GM18511 (cell line): ENCODE measurements around the gene INPP5D.
A peak's percentile ranks its signal among the peaks of the same experiment; 100 is the strongest.

Experiments
- ATAC-seq: cut with Tn5 transposase; IDR thresholded peaks from one replicate; pipeline ENCODE4 v1.9.1; 2021; ENCODE audit warnings: mild to moderate bottlenecking, moderate library complexity; ENCODE audit not compliant: unreplicated experiment

INPP5D gene

DNA sequence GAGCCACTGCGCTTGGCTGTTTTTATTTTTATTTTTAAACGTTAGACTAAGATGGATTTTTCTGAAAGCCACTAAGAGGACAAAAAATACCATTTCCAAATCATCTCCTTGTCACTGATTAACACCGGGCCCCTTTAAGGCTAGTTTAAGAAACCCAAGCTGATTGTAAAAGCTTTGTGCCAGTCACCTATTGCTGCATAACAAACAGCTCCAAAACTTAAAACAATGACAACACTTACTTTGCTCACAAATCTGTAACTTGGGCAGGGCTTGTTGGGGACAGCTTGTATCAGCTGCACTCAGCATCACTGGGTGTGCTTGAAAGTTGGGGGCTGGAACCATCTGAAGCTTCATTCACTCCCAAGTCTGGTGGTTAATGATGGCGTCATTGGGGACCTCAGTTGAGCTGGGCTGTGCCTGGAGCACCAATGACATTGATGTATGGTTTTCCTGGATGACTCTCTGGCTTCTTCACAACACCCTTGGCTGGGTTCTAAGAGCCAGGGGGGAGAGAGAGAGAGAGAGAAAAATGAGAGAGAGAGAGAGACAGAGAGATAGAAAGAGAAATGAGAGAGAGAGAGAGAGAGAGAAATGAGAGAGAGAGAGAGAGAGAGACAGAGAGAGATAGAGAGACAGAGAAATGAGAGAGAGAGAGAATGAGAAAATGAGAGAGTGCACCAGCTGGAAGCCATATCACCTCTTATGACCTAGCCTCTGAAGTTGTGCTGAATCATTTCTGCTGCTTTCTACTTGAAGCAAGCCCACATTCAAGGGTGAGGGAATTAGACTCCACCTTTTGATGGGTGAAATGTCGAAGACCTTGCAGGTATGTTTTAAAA, 165.3 kb downstream of the INPP5D start:
- no peak for ATAC-seq

DNA sequence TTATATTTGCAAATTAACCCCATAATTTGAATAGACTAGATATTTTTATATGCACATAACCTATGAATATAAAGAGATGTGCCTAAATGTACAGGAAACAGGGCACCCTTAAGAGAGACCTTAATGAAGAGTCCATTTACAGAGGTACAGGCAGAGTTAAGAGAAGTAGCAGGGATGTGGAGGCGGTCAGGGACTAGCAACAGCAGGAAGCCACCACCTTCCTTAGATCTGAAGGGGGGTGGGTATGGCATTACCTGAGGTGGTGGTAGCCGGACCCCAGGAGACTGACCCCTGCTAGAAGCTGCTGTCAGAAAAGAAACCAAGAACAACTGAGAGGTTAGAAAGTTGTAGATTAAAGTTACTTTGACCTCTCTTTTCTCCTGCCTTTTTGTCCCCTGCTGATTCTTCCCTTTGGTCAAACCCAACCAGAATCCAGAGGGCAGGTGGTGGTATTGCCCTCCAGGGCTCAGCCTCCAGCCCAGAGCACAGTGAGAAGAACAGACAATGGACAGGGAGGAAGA, 166.4 kb downstream of the INPP5D start:
- no peak for ATAC-seq

DNA sequence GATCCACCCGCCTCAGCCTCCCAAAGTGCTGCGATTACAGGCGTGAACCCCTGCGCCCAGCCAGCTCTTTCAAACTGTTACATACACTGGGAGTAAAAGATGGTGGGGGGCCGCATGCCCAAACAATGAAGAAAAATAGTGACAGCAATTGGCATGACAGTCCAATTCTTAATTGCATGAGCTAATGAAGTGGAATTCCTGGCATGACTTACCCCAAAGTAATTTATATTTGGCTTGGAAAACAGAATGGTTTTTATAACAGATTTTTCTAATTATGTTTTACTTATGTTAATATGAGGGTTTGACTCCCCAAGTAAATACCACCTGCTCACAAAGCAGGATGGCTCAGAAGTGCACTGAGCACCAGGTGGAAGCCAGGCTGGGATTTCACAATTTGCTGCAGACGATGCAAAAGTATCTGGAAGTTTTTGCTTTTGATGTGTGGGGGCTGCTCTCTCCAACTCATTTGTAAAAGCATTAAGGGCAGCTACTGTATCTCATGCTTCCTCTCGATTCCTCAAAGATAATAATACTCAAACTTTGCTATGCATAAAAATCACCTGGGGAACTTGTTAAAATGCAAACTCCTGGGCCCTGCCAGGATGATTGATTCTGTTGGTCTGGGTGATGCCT, 167.3 kb downstream of the INPP5D start:
- no peak for ATAC-seq

DNA sequence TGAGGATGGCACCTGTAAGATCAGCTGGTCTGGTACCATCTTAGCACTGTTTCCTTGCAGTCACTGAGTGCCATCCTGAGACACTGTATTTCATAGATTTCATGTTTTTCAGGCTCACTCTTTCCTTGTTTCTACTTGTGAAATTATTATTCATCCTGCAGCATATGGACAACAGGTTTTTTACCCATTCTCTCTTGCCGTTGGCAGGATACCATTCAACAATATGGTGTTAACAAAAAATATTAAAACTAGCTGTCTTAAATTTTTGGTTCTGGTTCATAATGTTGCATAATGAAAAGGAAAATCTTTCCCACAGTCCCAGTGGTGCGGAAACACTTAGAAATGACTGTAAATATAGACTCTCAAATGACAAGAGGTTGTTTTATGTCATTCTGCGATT, 168.2 kb downstream of the INPP5D start:
- no peak for ATAC-seq

DNA sequence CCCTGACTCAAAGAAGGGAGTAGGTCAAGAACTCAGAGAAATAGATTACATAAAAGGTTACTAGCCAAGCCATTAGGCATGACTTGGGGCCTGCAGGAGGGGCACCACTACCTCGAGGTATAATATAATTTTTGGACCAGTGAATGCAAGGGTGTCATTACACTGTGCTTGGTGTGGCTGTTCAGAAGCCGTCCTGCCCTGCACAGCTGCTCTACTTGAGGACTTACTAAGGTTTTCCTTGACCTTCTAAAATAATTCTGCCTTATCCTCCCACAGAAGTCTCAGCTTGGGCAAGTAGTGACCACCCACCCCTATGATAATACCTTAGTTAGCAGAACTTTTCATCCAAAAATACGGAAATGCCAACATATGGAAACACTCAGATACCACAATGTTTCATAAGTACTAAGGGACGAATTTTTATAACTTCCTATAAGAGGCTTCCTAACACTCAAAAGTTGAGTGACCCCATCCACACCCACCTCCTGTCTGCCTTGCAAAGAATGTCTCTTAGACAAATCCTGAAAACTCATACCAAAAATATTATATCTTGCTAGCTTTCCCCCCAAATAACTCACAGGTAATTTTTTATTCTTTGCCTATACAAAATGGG, 173.6 kb downstream of the INPP5D start:
- ATAC-seq, result no peak

DNA sequence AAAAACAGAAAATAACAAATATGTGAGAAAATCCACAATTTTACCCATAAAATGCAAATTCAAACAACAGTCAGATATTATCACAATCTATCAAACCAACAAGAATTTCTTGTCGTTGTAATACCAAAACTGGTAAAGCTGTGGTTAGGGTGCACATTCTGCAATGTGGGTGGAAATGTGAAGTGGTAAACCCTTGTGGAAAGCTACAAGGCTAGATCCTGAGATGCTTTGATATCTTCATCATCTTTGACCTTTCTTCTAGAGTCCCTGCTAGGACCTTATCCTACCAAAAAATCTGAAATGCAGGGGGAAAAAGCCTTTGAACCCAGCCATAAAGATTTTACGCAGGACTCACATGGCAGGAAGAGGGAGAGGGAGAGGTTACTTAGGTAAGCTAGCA, 174.1 kb downstream of the INPP5D start:
- no peak for ATAC-seq

DNA sequence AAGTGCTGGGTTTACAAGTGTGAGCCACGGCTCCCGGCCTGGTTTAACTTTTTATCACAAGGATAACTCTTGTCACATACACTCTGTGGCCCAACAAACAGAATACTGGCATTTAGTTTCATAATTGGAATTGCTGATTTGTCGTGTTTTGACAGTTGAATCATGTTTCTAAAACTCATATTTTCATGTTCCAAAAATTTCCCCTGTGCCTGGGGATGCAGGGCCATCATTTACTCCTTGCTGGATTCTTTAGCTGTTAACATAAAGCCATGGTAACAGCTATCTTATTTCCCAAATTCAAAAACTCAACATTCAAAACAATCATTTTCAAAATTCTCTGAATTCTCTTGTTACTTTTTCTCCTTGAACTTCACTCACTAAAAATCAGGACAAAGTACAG, 174.9 kb downstream of the INPP5D start:
- no peak for ATAC-seq

DNA sequence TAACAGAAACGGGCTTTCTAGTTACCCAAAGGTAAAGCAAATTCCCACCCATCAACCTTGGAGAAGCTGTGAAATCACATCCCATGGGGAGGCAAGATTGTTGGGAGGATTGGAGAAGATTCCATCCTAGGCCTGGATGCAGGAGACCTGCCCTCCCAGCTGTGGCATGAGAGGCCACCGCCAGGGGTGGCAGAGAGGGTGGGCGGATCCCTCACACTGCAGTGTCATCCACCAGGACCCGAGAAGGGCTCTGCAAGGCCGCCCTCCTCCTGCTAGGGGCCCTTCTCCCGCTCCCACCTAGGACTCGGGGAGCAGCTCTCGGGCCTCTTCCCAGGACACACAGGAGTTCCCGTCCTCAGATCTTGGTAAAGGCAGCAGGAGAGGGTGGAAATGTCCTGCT, 175.8 kb downstream of the INPP5D start:
- no peak for ATAC-seq

DNA sequence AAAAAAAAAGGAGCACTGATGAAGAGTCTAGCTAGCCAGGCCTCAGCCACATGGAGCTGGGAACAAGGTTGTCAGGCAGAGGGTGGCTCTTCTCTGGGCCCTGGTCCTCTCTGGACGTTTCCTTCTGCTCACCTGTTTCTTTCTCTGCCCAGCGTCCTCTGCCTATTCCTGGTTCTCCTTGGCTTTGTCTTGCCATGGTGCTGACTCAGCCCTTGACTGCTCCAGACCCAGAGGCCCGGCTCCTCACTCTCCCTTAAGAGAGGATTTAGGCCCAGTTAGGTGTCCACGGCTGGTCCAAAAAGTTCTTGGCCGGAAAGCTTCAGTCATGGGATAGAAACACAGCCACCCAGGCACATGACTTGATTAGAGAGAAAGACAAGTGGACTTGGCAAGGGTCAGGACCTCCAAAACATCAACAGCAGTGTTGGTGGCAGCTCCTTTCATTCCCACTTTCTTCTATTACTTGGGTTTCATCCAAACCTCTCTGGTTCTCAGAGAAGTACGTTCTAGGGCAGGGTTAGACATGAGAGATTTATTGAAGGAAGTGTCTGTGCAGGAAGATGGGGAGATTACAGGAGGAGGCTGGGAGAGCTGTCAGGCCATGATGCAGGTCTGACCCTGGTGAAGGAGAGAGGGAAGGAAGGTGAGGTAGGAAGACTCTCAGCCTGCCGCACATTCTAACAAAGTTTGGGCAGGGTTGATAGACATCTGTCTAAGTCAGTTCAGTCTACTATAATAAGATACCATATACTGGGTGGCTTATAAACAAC, 176.9 kb downstream of the INPP5D start:
- ATAC-seq, result no peak

DNA sequence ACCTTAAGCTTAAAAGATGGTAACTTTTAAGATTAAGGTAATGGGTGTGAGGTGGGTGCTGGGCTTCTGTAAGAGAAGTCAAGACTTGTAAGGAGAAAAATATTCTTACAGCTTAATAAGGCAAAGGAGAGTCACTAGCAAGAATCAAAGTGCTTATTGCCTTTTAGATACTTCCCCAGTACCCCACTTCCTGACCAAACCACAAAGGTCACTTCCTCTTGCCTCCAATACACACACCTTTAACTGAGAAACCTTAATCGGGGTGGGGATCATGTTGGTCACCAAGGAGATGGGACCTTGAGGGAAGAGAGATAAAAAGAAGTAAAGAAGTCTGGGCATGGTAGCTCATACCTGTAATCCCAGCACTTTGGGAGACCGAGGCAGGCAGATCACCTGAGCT, 180.8 kb downstream of the INPP5D start:
- peak; percentile 73 for ATAC-seq

DNA sequence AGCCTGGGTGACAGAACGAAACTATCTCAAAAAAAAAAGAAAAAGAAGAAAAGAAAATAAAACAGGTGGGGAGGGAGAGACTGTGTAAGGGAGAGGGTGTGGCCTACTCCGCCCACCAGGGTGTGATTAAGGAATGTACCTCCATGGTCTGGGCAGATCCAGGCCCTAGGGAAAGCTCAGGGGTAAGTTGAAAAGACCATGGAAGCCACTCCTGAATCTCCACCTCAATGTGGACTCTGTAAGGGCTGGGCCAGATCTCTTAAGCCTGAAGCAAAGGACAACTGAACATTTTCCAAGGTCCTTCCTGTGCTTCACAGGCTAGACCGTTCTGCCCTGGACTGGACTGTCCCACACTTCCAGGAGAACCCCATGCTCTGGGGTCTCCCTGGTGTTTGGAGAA, 181.7 kb downstream of the INPP5D start:
- ATAC-seq, result no peak

DNA sequence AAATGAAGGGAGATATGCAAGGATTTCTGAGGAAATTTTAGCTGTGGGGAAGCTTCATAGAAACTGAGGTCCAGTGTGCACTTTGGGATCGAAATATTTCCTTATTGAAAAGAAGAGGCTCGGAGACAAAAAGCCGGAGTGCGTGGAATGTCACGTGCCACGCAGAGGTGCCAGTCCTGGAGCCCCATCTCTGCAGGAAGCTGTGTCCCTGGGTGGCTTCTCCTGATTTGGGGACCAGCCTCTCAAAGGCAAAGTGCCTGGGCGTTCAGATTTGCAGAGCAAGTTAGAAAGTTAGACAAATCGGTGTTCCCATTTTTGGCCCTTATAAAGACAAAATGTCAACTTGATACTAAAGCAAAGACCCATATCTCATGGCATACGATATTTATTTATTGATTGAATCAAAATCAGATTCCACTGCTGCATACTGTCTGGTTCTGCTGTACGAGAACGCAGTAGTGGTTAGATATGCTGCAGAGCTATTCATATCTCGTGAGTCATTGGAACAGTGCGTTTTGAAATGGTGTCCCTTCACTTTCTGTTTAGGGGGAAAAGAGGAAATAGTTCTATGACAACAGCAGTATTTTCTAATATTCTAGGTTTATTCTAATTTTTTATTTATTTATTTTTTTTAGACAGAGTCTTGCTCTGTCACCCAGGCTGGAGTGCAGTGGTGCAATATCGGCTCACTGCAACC, 182.2 kb downstream of the INPP5D start:
- no peak for ATAC-seq

DNA sequence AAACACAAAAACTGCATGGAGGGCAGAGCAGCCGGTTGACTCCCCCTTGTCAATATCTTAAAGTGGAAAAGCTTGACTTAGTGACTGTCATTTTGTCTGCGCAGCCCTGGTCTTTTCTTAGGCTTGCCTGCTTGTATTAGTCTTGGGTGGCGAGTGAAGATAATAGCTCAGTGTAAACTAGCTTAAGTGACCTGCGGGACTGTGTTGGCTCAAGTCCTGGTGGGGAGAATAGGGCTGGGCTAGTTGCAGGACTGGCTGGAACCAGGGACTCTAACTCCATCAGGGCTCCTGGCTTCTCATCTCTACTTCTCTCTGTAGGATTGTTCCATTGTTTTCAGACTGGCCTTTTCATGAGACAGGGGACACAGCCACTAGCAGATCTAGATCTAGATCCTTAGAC, 183.2 kb downstream of the INPP5D start:
- ATAC-seq, result no peak

DNA sequence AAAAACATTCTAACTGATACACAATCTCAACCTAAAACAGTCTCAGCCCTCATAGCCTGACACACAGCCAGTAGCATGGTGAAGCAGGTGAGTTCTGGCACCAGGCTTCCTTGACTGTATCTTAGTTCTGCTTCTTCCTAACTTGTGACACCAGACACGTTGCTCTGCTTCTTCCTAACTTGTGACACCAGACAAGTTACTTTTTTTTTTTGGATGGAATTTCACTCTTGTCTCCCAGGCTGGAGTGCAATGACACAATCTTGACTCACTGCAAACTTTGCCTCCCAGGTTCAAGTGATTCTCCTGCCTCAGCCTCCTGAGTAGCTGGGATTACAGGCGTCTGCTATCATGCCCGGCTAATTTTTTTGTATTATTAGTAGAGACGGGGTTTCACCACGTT, 184.7 kb downstream of the INPP5D start:
- no peak for ATAC-seq

DNA sequence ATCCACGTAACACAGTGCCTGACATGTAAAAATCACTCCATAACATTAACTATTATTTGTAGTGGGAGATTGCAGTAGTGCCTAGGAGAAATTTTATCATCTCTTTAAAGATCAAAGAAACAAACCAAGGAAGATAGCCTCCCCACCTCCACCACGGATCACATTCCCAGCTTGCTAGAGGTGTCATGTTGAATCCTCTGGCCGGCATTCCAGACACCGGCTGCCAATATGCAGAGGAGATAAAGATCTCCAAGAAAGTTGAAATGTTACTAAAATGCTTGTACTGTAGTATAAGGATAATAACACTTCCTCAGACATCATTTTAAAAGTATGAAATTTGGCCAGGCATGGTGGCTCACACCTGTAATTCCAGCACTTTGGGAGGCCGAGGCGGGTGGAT, 185.3 kb downstream of the INPP5D start:
- ATAC-seq, result no peak

DNA sequence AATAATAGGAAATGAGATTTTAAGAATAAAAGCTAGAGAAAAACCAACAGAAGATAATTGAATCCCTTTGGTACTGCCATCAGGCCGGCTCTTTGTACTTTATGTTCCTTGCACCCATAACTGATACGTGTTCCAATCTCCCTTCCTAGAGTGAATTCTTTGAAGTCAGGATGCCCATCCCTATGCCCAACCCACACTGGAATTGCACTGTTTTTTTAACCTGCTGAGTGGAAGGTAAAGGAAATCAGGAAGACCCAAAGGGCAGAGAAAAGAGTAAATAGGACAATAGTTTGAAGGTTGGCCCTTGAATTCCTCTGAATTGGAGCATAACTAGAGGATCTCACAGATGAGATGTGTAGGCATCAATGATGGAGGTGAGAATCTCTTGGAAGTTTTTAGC, 187.0 kb downstream of the INPP5D start:
- no peak for ATAC-seq

DNA sequence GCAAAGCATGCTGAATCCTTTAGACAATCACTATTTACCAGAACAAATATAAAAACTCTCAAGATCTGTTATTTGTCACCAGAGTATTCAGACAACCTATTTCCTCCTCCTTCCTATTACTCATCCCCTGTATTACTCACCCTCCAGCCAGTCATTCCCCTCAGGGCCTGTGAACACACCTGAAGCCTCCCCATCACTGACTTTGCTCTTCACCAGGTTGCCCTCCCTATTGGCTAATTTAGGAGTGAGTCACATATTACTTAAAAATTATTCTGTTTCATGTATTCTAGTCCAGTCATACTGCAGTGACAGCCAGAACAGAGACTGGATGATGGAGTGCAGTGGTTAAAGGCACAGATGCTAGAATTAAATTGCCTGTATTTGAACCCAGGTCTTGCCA, 187.6 kb downstream of the INPP5D start:
- ATAC-seq, result no peak

DNA sequence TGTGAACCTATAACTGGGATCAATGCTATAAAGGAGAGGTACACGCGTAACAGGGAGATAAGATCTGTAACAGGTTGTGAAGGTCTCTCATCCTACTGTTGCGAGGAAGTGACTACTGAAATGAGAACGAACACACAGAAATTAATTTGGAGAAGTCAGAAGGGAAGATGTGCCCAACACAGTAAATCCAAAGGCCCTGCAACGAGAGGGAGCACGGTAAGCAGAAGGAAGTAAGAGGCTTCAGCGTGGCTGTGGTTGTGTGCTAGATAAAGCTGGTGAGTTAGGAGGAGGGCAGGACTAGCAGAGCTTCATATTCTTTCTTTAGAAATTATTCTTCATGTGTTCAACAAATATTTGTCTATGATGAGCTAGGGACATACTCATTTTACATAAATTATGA, 188.9 kb downstream of the INPP5D start:
- no peak for ATAC-seq

DNA sequence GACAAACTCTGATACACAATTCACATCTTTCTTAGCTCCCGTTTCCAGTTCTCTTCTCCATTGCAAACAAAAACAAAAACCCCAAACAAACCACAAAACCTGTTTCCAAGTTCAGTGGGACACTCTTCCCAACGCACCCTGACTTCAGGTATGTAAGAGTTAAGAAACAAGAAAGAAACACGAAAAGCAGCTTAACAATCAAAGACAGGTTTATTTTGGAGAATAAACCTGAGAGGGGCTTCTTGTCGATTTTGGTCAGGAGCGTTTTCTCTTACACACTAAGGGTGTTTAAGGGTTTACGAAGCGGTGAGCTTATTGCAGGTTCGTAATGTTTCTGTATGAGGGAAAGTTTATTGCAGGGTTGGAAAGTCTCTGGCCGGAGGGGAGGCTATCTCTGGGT, 190.4 kb downstream of the INPP5D start:
- ATAC-seq, result no peak

DNA sequence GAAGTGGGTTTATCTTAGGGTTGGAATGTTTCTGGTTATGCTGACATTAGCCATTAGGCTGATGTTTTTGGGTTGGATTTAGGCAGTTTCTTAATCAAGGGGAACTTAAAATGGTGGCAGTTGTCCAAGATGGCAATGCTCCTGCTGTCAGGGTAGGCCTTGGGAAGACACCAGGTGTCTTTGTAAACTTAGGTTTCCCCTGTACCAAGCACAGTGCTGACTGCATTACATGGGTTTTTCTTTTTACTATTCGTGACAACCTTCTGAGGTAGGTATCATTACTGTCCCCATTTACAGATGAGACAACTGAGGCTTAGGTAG, 190.8 kb downstream of the INPP5D start:
- ATAC-seq, result no peak
